NT2/D1 (cell line): ENCODE measurements around the gene PTRH1.

Source experiments
- SUZ12 ChIP-seq: IDR thresholded peaks from 2 replicates; pipeline ENCODE4 v1.6.1; 2011; ENCODE audit not compliant: insufficient read length, insufficient read depth; ENCODE audit errors: extremely low read depth
- ZNF274 ChIP-seq: IDR thresholded peaks from 2 replicates; pipeline ENCODE4 v1.6.1; 2011; ENCODE audit warnings: mild to moderate bottlenecking, low read depth, low read length

- TF ChIP-seq SUZ12 (no peak), ZNF274 (no peak)
These were observed 6.4 kb downstream of the PTRH1 start for GRCh38 chr9:127708952-127709587.
